Activated CD4-positive, alpha-beta T cell treated with anti-CD3 and anti-CD28 coated beads, Interleukin-2, amount 10 ng/mL, durations not matched to agents 7 days and 5 days (primary cell): ENCODE data around the gene IPO11. TPM values are rescaled to one million over a fixed set of nuclear protein-coding genes. Genes with fewer than 3 reads are reported as not detected.

Experiments
- CTCF ChIA-PET: fragments of 350-600 bp; sonication (Branson Sonifier 250); formaldehyde crosslinking; loops from one replicate; lab custom pipeline; 2021; ENCODE audit warnings: antibody characterized with exemption; lab: Charles Lee
- POLR2A ChIA-PET: fragments of 350-600 bp; sonication (Branson Sonifier 250); formaldehyde crosslinking; loops from one replicate; lab custom pipeline; 2021; ENCODE audit warnings: antibody characterized with exemption; lab: Charles Lee
- DNase-seq: peaks from one replicate; pipeline ENCODE4 v3.0.0-alpha.2; 2020
- H3K27ac Mint-ChIP-seq: one replicate; pipeline ENCODE4 v1.8.0; 2021; ENCODE audit warnings: mild to moderate bottlenecking, moderate library complexity, mixed read lengths
- H3K27me3 Mint-ChIP-seq: one replicate; pipeline ENCODE4 v1.8.0; 2021; ENCODE audit warnings: mixed read lengths
- H3K36me3 Mint-ChIP-seq: one replicate; pipeline ENCODE4 v1.8.0; 2021; ENCODE audit warnings: low read depth, mixed read lengths
- H3K4me1 Mint-ChIP-seq: one replicate; pipeline ENCODE4 v1.8.0; 2021; ENCODE audit warnings: mixed read lengths
- H3K4me3 Mint-ChIP-seq: one replicate; pipeline ENCODE4 v1.8.0; 2021; ENCODE audit warnings: mild to moderate bottlenecking, moderate library complexity, mixed read lengths
- H3K9me3 Mint-ChIP-seq: one replicate; pipeline ENCODE4 v1.8.0; 2021; ENCODE audit warnings: mixed read lengths
- total RNA-seq, 2 experiments: library from RNA; stranded (reverse); gene quantifications; one replicate each; pipeline ENCODE4 v1.2.3, GENCODE V29; 2021

The IPO11 gene
- 10 to 100 TPM; 27.3 to 29.9 TPM for total RNA-seq

DNA sequence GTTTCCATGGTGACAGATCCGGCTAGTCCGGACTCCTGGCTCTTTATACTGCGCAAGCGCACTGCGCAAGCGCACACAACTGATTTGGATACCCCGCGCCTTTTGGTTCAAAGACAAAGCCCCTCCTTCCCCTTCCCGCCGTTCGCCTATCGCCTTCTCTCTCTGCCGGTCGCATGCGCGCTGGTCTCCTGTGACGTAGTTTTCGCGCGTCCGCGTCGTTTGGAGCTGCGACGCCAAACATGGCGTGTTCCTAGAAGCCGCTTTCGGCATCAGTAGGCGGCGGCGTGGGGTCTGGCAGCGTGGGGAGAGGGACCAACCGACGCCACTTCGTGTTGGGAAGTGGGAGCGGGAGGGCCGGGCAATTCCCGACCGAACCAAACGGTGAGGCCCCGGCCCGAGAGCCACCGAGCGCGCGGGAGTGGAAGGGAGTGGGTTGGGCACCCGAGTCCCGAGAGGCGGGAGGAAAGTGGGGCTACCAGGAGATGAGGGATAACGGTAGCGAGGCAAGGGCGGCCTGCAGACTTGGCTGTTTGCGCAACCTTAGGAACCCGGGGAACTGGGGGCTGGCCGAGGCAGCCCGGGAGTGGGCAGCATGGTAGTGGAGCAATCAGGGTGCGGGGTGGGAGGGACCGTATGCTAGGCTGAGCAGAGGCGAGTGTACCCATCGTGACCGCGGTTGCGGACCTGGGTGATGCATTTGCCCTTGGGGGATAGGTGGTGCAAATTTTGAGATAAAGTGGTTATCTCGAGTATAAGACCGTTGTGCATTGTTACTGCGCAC lies at the start of gene IPO11:
IPO11 (plus strand) TSS at position 215 of the 781 bp plus-strand sequence. CDS start 24,517 bp downstream, outside the sequence.
- peak; percentile 99 for DNase-seq
- POLR2A ChIA-PET: interaction anchor here (0.6 to 1.7 kb wide), 2 partner anchors 10 to 165 kb away, joined by 4 to 8 read pairs; partner anchors contain the start of gene DIMT1
- Mint-ChIP-seq H3K27me3 (no peaks in the 10 kb centered on the region), H3K4me3 (peak within 1 kb of the TSS; percentile 83), H3K36me3 (no peaks in the 10 kb centered on the region), H3K9me3 (no peaks in the 10 kb centered on the region), H3K27ac (peak within 1 kb of the TSS; percentile 90), H3K4me1 (peaks cover 22% of the 10 kb centered on the region)
- CTCF ChIA-PET: interaction anchor here (0.6 to 3.1 kb wide), 4 partner anchors 9 to 183 kb away, joined by 3 to 22 read pairs (median 3); partner anchors contain the start of gene DIMT1

GRCh38 chr5:62369039-62369438 lies 43.5 kb upstream of the IPO11 start:
- H3K36me3 Mint-ChIP-seq: peaks cover 56% of the 10 kb centered on the region
- ChIA-PET CTCF (interaction anchor here (1.2 to 1.7 kb wide), 3 partner anchors 13 to 410 kb away, joined by 3 to 4 read pairs (median 3); no protein-coding TSS in a partner anchor), POLR2A (interaction anchor here (0.6 kb wide), 2 partner anchors 13 to 18 kb away, joined by 3 to 4 read pairs; no protein-coding TSS in a partner anchor)
- no peak overlapping the region for H3K4me3 Mint-ChIP-seq
- H3K27me3 Mint-ChIP-seq: no peaks in the 10 kb centered on the region
- no peak for DNase-seq
- H3K9me3 Mint-ChIP-seq: no peaks in the 10 kb centered on the region
- H3K4me1 Mint-ChIP-seq: peaks cover 5% of the 10 kb centered on the region
- no peak overlapping the region for H3K27ac Mint-ChIP-seq

DNA sequence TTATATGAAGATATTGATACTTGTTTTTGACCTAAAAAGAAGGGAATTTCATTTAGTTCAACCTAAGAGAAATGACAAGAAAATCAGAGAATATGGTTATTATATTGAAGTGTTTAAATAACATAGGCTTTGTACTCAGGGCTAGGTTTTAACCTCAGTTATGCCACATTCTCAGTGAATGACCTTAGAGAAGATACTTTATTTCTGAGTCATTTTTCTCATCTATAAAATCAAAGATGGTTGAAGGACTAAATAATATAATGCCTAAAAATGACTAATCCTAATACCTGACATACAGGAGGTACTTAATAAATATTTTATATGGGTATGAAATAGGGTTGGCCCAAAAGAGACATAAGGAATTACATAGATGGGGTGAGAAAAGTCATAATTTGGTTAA lies 41.2 kb upstream of the IPO11 start:
- CTCF ChIA-PET: interaction anchor here (1.1 kb wide), 1 partner anchor 14 kb away, joined by 4 read pairs; no protein-coding TSS in a partner anchor

GRCh38 chr5:62372600-62372999 lies 40.0 kb upstream of the IPO11 start:
- DNase-seq: no peak
- Mint-ChIP-seq H3K36me3 (peaks cover 40% of the 10 kb centered on the region), H3K4me1 (peaks cover 2% of the 10 kb centered on the region), H3K27ac (no peak overlapping the region), H3K4me3 (no peak overlapping the region), H3K27me3 (no peaks in the 10 kb centered on the region), H3K9me3 (no peaks in the 10 kb centered on the region)
- POLR2A ChIA-PET: no interaction called here
- CTCF ChIA-PET: no interaction called here

More for the DNA sequence above, 41.2 kb upstream of the IPO11 start:
- H3K4me3 Mint-ChIP-seq: no peak overlapping the region
- no peaks in the 10 kb centered on the region for H3K9me3 Mint-ChIP-seq
- no peak overlapping the region for H3K27ac Mint-ChIP-seq
- H3K4me1 Mint-ChIP-seq: peaks cover 2% of the 10 kb centered on the region
- H3K36me3 Mint-ChIP-seq: peaks cover 42% of the 10 kb centered on the region
- POLR2A ChIA-PET: no interaction called here
- no peak for DNase-seq
- no peaks in the 10 kb centered on the region for H3K27me3 Mint-ChIP-seq

DNA sequence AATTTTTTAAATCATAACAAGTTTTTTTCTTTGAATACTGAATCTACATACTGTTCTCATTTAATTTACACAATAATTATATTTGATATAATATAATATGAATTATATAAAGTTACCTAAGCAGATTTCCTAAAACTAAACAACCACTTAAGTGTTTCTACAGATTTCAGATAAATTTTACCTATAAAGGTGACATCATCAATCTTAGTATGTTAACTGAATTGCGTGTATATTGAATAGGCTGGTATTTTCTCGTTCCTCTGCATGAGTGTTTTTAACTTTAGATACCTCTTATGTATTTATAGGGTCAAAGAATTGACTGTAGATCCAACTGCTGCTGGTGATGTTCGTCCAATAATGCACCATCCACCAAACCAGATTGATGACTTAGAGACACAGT lies 39.2 kb upstream of the IPO11 start:
- H3K27ac Mint-ChIP-seq: no peak overlapping the region
- peaks cover 46% of the 10 kb centered on the region for H3K36me3 Mint-ChIP-seq
- DNase-seq: no peak
- no peaks in the 10 kb centered on the region for H3K27me3 Mint-ChIP-seq
- CTCF ChIA-PET: interaction anchor here (1.2 kb wide), 1 partner anchor 9 kb away, joined by 3 read pairs; no protein-coding TSS in a partner anchor
- H3K4me3 Mint-ChIP-seq: no peak overlapping the region
- POLR2A ChIA-PET: no interaction called here
- no peaks in the 10 kb centered on the region for H3K9me3 Mint-ChIP-seq
- H3K4me1 Mint-ChIP-seq: peaks cover 2% of the 10 kb centered on the region

- Mint-ChIP-seq H3K4me1 (peaks cover 2% of the 10 kb centered on the region), H3K4me3 (no peak overlapping the region), H3K27ac (no peak overlapping the region), H3K27me3 (no peaks in the 10 kb centered on the region), H3K36me3 (peaks cover 48% of the 10 kb centered on the region), H3K9me3 (no peaks in the 10 kb centered on the region)
- DNase-seq: no peak
- ChIA-PET POLR2A (no interaction called here), CTCF (interaction anchor here (1.1 to 1.2 kb wide), 2 partner anchors 8 to 150 kb away, joined by 3 read pairs; no protein-coding TSS in a partner anchor)
These were observed 38.5 kb upstream of the IPO11 start for GRCh38 chr5:62374090-62374489.

- ChIA-PET CTCF (no interaction called here), POLR2A (no interaction called here)
- H3K27ac Mint-ChIP-seq: no peak overlapping the region
- H3K4me3 Mint-ChIP-seq: no peak overlapping the region
- DNase-seq: no peak
- no peaks in the 10 kb centered on the region for H3K27me3 Mint-ChIP-seq
- no peaks in the 10 kb centered on the region for H3K9me3 Mint-ChIP-seq
- peaks cover 2% of the 10 kb centered on the region for H3K4me1 Mint-ChIP-seq
- H3K36me3 Mint-ChIP-seq: peaks cover 52% of the 10 kb centered on the region
These were observed 36.9 kb upstream of the IPO11 start for GRCh38 chr5:62375627-62376026.

GRCh38 chr5:62376064-62376463 lies 36.5 kb upstream of the IPO11 start:
- Mint-ChIP-seq H3K4me3 (no peak overlapping the region), H3K9me3 (no peaks in the 10 kb centered on the region), H3K36me3 (peaks cover 52% of the 10 kb centered on the region), H3K4me1 (peaks cover 2% of the 10 kb centered on the region), H3K27me3 (no peaks in the 10 kb centered on the region), H3K27ac (no peak overlapping the region)
- DNase-seq: no peak
- ChIA-PET CTCF (no interaction called here), POLR2A (no interaction called here)

- CTCF ChIA-PET: interaction anchor here (0.7 to 1.3 kb wide), 3 partner anchors 9 to 205 kb away, joined by 3 to 7 read pairs (median 3); no protein-coding TSS in a partner anchor
- Mint-ChIP-seq H3K9me3 (no peaks in the 10 kb centered on the region), H3K36me3 (peaks cover 54% of the 10 kb centered on the region), H3K27ac (peak overlapping the region; percentile 47), H3K27me3 (no peaks in the 10 kb centered on the region), H3K4me3 (no peak overlapping the region), H3K4me1 (peaks cover 1% of the 10 kb centered on the region)
- no peak for DNase-seq
- POLR2A ChIA-PET: no interaction called here
These were observed 27.4 kb upstream of the IPO11 start for GRCh38 chr5:62385131-62385530.

- no peaks in the 10 kb centered on the region for H3K27me3 Mint-ChIP-seq
- H3K4me1 Mint-ChIP-seq: peaks cover 1% of the 10 kb centered on the region
- POLR2A ChIA-PET: no interaction called here
- no peak overlapping the region for H3K4me3 Mint-ChIP-seq
- no peaks in the 10 kb centered on the region for H3K9me3 Mint-ChIP-seq
- CTCF ChIA-PET: interaction anchor here (0.6 to 1.3 kb wide), 2 partner anchors 8 to 34 kb away, joined by 3 read pairs; no protein-coding TSS in a partner anchor
- peaks cover 55% of the 10 kb centered on the region for H3K36me3 Mint-ChIP-seq
- no peak overlapping the region for H3K27ac Mint-ChIP-seq
- no peak for DNase-seq
These were observed 26.7 kb upstream of the IPO11 start for GRCh38 chr5:62385816-62386400.

DNA sequence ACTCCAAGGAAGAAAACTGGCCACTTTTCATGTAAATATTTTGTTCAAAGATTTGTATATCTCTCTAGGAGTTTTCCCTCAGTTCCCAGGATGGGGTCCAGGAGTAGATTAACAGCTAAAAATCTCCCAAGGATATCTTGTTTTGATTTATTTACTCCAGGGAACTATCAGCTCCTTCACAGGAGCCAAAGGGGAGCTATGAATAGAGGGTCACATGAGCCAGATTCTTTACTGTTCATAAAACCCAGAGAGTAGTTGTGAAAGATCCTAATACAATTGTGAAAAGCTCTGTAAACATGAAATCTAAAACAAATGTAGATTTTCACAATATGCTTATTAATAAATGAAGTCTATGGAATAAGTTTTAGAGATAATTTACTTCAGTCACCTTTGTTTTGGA lies 25.7 kb upstream of the IPO11 start:
- Mint-ChIP-seq H3K4me3 (no peak overlapping the region), H3K4me1 (peaks cover 5% of the 10 kb centered on the region), H3K27me3 (no peaks in the 10 kb centered on the region), H3K27ac (peak overlapping the region; percentile 9), H3K36me3 (peaks cover 54% of the 10 kb centered on the region), H3K9me3 (no peaks in the 10 kb centered on the region)
- ChIA-PET CTCF (interaction anchor here (0.6 to 2.1 kb wide), 3 partner anchors 8 to 41 kb away, joined by 3 to 8 read pairs (median 3); partner anchors contain the start of gene DIMT1), POLR2A (no interaction called here)
- no peak for DNase-seq

GRCh38 chr5:62395210-62395950 lies 17.2 kb upstream of the IPO11 start:
- Mint-ChIP-seq H3K9me3 (no peaks in the 10 kb centered on the region), H3K36me3 (peaks cover 65% of the 10 kb centered on the region), H3K27me3 (no peaks in the 10 kb centered on the region), H3K4me1 (peaks cover 33% of the 10 kb centered on the region), H3K27ac (peak overlapping the region; percentile 50), H3K4me3 (no peak overlapping the region)
- ChIA-PET POLR2A (no interaction called here), CTCF (interaction anchor here (1.1 kb wide), 1 partner anchor 14 kb away, joined by 4 read pairs; no protein-coding TSS in a partner anchor)
- DNase-seq: no peak
